ENCODE results near the gene NT5C1A. TPM values are rescaled to one million over a fixed set of nuclear protein-coding genes. Genes with fewer than 3 reads are reported as not detected.

The NT5C1A gene
- 0.56 and 1.1 TPM in 2 replicates for total RNA-seq

DNA sequence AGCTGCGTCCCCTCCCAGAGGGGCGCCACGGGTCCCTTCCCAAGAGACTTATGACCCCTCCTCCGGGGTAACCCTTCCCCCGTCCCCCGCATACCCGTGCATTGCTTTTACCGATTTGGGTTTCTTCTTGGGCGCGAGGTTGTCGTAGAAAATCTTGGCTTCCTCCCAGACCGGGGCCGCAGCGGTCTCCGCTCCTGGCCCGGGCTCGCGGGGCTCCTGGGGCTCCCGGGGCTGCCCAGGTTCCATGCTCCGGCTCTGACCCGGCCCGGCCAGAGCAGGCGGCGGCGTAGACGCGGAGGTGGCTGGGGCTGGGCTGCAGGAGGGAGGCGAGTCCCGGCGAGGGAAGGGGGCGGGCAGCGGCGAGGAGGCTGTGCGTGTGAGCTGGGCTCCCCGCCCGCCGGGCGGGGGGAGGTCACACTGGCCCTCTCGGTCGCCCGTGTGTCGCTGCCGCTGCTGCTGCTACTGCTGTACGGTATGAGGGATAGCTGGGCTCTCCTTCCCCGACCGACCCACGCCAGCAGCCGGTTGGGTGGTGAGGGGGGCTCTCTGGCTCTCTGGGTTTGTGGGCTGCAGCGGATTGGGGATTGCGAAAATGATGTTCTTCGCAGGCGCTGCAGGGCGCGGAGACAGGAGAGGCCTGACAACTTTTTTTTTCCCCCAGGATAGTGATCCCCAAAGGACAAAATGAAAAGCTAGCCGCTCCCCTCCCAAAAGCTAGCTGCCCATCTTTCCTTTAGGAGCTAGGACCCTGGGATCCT lies at the start of gene NT5C1A:
Gene NT5C1A, minus strand, starts transcription at position 315 of the 758 bp plus-strand sequence. Its CDS starts 69 bp downstream, at position 246.
- intact Hi-C loops (cut with micrococcal nuclease) = loop anchor here (1.0 to 2.0 kb wide), 4 partner anchors 19 to 66 kb away; partner anchors contain the start of gene HPCAL4

DNA sequence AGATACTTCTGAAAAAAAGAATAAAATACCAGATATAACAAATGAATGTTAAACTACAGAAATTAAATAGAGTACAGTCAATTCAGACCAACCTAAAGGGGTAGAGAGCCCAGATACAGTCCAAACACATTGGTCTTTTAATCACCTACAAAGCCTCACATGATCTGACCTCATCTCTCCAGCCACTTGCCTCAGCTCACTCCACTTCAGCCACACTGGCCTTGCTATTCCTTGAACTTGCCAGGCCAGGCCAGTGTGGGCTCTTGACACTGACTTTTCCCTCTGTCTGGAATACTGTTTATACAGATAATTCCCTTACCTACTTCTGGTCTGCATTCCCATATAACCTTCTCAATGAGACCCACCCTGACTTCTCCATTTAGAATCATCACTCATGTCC lies 49.8 kb upstream of the NT5C1A start:
- intact Hi-C loops (cut with micrococcal nuclease) = loop anchor here (2.0 kb wide), 1 partner anchor 623 kb away; no protein-coding TSS in a partner anchor

DNA sequence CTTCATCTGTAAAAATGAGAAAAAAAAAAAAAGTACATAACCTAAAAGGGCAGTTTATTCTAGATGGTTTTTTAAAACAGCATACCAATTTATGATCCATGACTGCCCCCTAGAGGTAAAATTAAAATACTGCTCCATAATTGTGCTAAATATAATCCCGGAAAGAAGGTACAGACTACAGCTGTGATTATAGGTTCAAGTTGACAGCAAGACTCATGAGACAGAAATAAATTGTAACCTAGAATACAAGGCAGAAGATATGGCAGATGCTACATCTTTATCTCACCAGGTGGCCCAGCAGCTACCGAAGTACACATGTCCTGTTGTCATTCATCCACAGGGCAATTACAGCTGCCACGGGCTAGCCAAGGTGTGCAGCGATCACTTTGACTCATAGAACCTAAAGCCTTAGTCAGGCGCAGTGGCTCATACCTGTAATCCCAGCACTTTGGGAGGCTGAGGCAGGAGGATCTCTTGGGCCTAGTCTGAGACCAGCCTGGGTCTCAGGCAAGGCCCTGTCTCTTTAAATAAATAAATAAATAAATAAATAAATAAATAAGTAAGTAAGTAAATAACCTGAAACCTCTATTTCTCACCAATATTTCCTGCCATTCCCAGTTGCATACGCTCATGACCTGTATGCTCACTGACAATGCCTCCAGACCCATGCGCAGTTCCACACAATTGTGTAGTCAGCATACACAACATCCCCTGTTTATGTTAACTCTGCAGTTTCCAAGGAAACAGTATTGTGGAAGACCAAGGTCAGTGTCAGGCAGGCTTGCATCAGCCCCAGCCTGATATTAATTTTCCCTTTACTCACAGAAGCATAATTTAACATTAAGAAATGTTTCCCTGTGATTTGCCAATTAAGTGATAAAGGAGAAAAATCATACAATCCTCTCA lies 48.4 kb upstream of the NT5C1A start:
- intact Hi-C loops (cut with micrococcal nuclease) = loop anchor here (1.0 to 2.0 kb wide), 6 partner anchors 29 to 622 kb away; partner anchors contain the start of genes HPCAL4 and NT5C1A

DNA sequence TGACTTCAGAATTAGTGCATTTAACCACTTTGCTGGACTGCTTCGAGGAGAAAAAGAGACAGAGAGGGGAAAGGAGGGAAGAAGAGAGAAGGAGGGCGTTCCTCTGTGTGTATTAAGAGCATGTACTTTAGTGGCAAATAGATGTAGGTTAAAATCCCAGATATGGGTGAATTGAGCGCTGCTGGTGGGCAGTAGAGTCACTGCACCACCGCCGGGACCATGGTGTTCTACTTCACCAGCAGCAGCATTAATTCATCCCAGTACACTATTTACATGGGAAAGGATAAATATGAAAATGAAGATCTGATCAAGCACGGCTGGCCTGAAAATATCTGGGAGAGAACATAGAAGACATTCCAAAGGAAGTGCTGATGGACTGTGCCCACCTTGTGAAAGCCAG lies 45.9 kb upstream of the NT5C1A start:
- intact Hi-C loops (cut with micrococcal nuclease) = no loop called here

DNA sequence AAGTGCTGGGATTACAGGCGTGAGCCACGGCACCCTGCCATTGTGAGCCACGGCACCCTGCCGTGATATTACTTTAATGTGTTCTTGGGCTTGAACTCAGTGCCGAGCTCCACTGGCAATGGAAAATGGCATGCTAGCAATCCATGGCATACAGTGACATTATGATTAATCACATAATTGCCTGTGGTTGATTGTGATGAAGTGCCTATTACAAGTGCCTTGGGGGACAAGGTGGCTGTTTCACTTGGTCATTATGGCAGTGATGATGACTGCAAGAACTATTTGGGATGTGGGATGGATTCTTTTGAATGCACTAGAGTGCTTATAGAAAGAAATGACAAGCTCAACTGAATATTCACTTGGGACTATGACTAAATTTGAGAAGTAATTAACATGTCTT lies 41.6 kb upstream of the NT5C1A start:
- intact Hi-C loops (cut with micrococcal nuclease) = no loop called here

DNA sequence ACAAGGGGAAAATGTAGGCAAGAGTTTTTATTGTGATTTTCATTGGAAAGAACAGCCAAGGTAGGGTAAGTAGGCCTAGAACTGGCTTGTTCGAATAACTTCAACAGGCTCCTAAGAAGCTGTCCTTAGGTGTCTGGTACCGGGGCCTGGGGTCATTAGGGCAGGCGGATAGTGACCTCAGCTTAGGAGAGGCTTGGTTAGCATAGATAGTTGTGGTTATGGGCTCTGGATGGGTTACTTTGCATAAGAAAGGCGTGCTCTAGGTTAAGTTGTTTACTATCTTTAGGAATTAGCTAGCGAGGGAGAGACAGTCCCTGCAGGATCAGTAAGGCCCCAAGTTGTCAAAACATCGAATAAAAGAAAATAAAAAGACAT lies 40.0 kb upstream of the NT5C1A start:
- intact Hi-C loops (cut with micrococcal nuclease) = no loop called here

DNA sequence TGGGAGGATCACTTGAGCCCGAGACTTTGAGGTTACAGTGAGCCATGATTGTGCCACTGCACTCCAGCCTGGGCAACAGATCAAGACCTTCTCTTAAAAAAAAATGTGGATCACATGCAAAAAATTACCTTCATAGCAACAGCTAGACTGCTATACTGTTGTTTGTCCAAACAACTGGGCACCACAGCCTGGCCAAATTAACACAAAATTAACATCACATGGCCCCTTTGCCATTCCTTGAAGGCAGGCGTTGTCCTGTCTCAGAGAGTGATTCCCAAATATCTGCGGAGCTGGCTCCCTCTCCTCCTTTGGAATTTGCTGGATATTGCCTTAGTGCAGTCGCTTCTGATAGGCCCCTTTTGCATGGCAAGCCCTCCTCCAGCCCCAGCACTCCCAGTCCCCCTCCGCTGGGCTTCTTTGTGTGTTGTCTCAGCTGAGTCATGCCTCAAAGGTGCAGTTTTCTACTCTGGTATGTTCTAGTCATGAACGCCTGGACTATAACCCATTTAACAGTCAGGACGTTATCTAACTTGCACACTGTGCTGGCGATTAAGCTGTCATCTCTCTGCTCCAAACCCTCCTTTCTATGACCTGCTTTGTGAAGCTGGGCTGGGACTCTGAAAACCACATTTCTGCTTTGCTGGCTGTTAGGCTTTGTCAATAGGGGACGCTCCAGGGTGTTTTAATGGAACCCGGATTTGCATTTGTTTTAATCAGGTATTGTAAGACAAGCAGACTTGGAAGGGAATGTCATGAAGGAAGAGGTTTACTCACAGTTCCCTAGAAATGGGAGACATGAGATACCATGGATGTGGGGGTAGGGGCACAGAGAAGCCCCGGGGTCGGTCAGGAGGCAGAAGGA lies 39.4 kb upstream of the NT5C1A start:
- intact Hi-C loops (cut with micrococcal nuclease) = no loop called here

DNA sequence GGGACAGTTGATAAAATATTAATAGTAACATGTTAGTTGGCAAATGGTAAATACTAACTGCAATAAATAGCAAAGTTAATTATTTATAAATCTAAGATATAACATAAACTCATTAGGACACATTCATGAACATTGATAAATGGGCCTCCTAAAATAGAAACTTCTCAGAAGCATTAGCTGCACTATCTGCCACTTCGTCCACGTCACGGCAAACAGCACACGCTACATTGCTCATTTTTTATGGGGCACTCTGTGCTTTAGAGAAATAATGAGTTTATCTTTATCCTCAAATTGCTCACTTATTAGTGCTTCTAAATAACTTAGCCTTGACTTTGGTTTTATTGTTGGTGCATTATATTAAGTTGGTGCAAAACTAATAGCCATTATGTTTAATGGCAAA lies 35.6 kb upstream of the NT5C1A start:
- intact Hi-C loops (cut with micrococcal nuclease) = no loop called here

DNA sequence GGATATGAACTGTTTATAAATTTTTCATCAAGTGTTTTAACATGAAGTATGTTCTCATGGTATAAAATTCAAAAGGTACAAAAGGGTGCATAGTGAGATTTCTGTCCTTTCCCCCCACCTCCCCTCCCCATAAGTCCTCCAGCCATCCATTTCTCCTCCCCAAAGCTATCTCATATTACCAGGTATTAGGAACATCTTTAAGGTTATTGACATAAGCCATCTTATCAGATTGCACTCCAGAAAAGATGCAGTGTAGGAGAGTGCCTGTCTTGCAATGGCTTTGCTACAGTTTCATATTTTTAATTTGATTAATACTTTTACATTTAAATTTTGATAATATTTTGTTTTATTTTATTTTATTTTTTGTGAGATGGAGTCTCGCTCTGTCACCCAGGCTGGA lies 32.9 kb upstream of the NT5C1A start:
- intact Hi-C loops (cut with micrococcal nuclease) = no loop called here

DNA sequence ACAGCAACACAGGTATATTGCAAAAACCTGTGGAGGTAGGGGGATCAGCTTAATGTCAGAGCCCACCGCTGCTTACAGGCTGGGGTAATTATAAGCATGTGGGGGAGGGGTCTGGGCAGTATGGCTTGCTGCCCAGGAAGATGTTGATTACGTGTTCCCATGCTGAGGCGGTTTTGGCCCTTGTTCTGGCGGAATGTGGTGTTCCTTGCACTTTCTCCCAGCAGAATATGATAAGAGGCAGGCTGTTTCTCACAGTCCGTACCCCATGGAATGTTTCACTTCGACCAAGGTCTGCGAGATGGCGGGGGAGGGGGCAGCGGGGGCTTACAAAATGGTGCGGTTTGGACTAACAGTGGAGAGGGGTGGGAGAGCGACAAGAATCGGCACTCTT lies 29.1 kb upstream of the NT5C1A start:
- intact Hi-C loops (cut with micrococcal nuclease) = no loop called here

DNA sequence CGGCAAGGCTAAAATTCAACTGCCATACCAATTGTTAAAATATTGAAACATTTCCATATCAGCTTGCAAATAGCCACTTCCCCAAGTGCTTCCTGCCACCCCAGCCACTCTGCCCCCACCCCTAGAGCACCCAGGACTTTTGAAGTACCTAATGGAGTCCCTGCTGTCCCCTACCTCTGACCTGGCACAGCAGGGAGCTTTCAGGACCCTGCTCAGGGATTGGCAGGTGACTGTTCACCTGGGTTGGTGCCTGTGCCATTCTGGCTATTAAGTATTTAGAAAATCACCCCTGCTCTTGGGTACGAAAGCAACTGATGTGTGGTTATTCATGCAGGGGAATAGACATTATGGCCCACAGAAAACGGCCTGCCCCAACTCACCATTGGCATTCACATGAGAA lies 28.4 kb upstream of the NT5C1A start:
- intact Hi-C loops (cut with micrococcal nuclease) = no loop called here

DNA sequence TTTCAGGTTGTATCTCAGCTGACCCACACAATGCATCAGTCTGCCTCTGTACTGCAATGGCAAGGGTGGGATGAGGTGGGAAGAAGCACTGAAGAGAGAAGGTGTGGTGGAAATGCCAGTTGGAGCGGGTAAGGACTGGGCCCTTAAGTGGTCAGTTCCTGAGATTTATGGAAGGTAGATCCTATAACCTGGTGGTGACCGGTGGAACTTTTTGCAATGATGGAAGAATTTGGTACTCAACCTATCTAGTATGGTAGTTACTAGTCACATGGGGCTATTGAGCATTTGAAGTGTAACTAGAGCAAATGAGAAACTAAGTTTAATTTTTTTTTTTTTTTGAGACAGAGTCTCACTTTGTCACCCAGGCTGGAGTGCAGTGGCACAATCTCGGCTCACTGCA lies 27.5 kb upstream of the NT5C1A start:
- intact Hi-C loops (cut with micrococcal nuclease) = no loop called here

DNA sequence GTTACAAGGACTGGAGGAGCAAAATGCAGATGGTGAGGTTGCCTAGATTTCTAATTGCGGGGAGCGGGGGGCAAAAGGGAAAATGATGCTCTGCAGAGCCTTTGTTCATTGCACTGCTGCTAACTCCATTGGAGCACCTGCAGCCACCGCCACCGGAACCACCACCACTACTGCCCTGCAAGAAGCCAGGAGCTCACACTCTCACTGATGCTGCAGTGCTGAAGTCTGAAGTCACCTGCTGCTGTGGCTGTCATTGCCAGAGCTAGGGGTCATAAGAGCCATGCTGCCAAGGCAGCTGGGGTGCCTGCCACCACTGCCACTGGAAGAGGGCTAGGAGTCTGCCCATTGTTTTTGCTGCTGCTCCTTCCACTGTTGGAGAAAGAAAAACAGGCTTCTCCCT lies 26.7 kb upstream of the NT5C1A start:
- intact Hi-C loops (cut with micrococcal nuclease) = no loop called here

DNA sequence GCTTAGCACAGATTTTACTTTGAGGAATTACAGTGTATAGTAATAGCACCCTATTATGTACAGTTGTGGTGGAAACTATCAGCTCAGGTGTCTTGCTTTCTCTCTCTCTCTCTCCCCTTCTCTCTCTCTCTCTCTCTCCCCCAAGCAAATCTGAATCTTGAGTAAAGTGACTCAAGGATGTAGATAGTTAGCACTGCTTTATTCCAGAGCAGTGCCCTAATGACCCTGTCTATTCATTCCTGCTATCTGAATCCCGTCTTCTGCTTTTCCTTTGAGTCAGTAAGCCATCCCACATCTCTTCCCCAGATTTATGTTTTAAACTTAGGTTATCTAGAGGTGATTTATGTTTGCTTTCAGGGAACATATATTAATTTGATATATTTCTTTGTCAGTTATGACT lies 24.5 kb upstream of the NT5C1A start:
- intact Hi-C loops (cut with micrococcal nuclease) = no loop called here

DNA sequence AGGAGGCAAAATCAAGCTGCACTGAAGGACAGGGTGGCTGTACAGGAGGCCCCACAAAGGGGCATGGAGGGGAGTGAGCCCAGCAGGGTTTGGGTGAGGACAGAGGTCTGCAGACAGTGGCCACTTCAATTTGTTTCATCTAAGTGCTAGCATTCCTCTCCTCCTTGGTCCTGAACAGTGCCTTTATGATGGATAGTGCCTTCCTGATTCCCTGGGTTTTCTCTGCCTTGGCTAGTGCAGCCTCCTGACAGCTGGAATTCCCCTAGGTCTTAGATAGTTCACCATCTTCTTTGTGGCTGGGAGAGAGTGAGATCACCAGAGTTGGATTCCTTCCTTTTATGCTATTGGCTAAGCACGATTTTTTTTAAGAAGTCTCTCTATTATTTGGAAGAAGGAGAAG lies 23.1 kb upstream of the NT5C1A start:
- intact Hi-C loops (cut with micrococcal nuclease) = no loop called here

DNA sequence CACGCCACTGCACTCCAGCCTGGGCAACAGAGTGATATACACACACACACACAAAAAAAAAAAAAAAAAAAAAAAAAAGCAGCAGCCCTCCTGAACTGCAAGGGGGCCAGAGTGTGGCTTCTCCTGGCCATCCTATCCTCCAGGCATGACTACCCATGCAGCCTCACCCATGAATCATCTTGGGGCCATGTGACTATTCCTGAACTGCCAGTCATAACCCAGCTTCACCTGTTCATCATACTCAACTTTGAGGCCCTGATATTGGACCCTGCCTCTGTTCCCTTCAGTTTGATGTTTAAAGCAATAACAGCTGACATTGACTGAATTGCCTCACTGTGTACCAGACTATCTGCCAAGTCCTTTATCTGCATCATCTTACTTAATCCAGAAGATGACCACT lies 22.1 kb upstream of the NT5C1A start:
- intact Hi-C loops (cut with micrococcal nuclease) = no loop called here

DNA sequence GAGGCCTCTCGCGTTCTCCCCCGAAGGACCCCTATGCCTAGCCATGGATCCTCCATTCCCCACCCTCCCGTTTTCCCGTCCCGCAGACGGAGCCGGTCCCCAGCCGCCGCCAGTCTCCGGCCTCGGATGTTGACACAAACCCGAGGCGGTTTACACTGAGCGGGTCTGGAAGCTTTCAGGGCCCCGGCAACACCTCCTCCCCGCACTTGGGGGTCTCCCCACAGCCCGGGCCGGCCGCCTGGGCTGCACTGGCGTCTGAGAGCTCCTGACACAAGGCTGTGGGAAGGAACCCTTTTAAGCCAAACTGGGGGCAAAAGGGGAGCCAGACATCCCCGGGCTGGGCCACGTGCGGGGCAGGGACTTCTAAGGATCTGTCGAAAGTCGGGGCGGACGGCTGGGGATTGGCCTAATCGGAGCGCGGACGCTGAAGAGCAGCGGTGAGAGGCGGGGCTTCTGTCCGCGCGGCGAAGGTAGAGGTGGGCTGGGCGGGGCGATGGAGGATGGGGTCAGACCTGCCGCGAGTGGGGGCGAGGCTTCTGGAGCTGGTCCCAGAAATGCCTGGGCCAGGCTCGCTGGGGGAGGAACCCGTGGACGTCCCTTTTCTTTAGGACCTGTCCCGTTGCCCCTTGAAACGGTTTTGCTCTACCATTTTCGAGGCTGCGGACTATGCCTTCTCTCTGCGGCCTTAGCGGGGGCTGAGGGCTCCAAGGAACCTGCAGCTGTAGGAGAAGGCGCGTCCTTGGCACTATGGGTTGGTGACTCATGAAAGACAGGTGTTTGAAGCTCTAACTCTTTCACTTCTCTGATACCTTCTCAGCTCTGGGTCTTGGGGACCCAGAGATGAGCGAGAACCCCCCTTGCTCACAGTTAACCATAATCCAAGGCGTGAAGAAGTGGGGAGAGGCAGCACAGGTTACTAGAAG lies 20.5 kb upstream of the NT5C1A start:
- intact Hi-C loops (cut with micrococcal nuclease) = no loop called here

DNA sequence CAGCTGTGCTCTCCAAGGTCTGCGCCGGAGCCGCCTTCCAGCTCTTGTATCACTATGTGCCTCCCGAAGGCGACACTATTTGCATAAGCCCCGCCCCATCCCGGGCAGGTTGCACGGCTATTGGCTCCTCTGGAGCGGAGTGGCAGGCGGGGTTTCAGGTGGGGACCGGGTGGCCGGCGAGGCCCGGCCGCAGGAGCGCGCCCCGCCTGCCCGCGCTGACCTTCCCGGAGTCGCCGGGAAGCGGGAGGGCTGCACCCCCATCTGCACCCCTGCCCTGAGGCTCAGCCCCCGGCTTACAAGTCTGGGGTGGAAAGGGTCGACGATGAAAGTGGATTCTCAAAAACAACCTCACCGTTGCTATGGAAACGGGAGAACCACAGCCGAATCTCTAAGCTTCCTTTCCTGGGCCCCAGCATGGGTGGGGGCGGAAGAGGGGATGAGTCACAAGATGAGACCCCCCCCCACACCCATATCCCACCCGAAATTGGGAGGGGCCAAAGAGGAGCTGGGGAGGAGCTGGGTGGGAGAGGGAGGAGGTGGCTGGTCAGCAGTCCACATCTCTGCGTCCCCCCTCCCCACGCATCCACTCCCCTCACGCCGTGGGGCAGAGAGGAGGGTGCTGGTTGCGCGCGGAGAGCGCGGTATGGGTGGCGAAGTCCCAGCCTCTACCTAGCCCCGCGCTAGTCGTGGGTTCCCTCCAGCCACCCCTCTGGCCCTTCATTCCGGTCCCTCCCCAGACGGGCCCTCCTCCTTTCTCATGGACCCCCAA lies 19.7 kb upstream of the NT5C1A start, which contains the start of gene HPCAL4:
Gene HPCAL4, minus strand, starts transcription at position 51 of the 769 bp plus-strand sequence. CDS start 6,830 bp downstream, outside the sequence.
- intact Hi-C loops (cut with micrococcal nuclease) = loop anchor here (1.0 kb wide), 4 partner anchors 19 to 47 kb away; partner anchors contain the start of genes NT5C1A and PPIE

DNA sequence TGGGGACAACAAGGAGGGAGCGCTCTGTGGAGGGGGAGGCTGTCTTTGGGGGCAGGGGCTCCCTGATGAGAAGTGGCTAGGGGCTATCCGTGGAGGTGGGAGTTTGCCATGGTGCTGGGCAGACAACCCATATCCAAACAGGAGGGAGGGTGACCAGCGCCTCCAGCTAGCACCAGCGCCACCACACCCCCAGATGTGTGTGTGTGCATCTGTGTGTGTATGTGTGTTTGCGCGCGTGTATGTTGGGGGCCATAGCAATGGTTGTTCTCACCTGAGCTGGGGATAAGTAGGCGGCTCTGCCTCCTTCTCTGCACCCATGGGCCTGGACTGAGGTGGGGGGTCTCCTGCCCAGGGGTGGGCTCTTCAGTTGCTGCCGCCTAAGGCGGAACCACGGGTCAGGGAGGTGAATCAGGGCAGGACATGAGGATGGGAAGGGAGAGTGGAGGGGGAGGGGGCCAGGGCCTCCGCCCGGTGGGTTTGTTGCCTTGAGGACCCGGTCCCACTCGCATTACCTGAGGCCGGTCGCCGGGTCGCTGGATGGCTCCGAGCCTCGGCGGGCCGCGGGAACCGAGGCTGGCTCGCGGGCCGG lies 19.0 kb upstream of the NT5C1A start:
- intact Hi-C loops (cut with micrococcal nuclease) = loop anchor here (1.0 kb wide), 4 partner anchors 19 to 47 kb away; partner anchors contain the start of genes NT5C1A and PPIE

Data from T-helper 1 cell treated with Interleukin-12 subunit alpha and Interleukin-12 subunit beta and Interleukin-4 antibody, amounts not matched to agents 30 ng/mL and 1 ng/mL, for 36 hours (primary cell).